Measurements from ENCODE around the gene IARS1.

Gene IARS1

DNA sequence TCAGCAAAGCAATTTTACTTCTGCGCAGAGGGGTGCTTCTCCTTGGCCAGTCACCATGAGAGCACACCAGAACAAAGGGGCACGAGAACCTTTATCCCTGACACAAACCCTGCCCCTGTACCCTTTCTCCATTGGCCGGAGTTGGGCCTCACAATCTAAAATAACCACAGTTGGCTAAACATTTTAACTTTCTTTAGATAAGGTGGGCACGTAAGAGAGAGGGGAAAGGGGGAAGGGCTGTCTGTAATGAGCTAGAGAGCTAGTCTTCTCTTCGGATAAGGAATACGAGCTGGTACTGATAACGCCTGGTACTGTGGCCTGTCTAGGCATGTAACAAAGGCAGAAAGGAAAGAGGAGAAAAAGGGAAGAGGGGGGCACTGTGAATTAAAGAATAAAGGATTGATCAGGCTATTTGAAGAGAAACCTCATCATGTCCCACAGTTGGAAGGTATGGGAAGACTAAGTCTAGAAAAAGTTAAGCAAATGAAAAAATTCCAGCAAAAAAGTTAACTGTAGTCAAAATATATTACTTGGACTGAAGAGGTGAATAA, 1.8 kb upstream of the IARS1 start:
- no peak for DNase-seq

DNA sequence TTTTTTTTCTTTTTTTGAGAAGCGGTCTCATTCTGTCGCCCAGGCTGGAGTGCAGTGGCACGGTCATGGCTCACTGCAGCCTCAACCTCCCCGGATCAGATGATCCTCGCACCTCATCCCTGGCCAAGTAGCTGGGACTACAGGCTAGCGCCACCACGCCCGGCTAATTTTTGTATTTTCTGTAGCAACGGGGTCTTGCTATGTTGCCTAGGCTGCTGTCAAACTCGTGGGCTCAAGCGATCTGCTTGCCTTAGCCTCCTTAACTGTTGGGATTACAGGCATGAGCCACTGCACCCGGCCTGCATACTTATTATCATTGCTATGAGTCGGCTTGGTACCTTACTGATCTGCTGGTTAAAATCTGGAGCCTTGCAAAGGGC, 790 bp upstream of the IARS1 start:
- DNase-seq, result peak; percentile 54

DNA sequence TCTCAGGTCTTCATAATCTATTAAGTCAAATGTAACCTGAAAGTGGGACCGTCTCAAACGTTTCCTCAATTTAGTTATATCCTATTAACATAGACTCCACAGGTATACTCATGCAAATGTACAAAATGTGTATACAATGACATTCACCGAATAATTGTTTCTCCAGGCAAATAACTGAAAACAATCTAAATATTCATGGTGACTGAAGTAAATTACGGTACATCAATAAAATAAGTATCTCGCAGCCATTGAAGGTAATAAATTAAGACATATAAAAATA, 482 bp downstream of the IARS1 start:
- no peak for DNase-seq

DNA sequence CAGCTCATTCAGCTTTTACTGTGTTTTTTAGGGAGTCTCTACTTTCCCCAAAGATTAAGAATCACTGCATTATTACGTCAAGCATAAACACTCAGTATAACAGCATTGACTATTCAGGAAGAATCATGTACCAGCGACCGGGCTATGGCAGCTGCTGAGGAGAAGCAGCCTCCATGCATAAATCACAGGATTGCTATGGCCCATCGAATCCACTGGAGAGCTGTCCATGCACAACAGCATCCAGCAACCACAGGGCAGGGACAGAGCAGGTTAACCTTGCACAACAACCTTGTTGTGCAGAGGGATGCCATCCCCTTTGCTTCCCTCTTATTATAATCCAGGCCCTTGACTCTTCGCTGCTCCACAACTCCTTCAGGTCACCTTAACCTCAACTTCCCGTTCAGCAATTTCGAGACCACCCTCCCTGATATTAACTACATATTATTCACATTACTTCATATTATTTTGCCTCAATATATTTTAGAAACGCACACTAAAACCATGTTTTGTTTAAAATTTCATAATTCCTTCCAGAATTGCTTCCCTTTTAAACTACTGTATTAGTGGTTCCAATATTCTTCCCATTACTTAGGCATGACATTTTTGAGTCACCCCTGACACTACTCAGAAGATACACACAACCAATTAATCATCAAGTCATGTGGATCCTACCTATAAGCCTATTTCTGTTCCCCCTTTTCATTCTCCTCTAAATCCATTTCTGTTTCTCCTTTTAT, 991 bp downstream of the IARS1 start:
- peak; percentile 30 for DNase-seq

DNA sequence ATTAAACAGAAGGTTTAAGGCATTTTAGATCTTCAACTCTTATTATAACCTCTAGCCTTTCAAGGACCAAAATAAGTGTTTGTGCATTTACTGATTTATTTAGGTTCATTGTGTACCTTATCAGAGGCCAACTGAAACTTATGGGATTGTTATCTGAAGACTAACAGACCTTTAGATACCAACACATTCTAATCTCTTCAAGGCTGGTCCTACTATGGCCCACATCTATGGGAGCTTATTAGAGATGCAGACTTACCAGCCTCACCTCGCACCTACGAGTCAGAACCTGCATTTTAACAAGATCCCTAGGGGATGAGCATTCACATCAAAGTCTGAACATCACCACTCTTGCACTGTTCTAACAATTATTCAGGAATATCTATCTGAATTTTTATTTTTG, 1.9 kb downstream of the IARS1 start:
- DNase-seq, result no peak

DNA sequence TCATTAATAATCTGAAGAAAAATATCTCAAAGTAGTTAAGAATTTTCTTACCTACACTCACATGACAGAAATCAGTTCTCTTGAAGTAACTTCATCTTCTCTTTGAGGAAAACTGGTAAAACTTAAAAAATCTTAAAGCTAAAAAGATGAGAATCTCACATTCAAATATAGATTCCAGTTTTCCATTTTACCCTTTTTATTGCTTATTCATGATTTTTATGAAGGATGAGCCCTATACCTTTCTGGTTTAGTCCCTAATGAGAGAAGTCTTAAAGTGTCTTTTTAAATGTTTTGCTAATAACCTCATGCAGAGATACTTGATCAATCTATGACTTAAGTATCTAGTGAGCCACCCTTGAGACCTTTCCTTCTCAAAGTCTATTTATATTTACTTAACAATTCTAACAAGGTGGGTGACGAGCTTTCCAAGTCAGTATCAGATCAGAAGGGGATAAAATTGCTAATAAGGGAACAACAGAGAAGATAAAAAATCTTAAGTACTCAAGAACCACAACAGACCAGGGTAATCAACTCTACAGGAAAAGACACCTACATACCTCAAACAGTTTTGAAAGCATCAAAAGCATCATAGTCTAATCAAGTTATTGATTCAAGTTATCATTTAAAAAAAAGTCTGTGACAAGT, 2.6 kb downstream of the IARS1 start:
- no peak for DNase-seq

DNA sequence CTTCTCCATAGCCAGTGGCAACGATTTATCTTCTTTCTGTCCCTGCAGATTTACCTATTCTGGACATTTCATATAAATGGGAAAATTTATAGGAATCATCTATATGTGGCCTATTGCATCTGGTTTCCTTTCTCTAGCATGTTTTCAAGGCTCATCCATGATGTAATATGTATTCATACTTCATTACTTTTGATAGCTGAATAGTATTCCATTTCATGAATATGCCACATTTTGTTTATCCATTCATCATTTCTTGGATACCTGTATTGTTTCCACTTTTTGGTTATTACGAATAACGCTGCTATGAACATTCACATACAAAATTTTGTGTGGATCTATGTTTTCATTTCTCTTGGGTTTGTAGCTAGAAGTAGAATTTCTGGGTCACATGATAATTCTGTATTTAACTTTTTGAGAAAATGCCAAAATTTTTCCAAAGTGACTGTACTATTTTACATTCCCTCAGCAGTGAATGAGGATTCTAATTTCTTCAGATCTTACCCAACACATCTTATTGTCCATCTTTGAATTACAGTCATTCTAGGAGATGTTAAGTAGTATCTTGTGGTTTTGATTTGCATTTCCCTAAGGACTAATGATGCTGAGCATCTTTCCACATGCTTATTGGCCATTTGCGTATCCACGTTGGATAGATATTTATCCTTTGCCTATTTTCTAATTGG, 3.6 kb downstream of the IARS1 start:
- no peak for DNase-seq

DNA sequence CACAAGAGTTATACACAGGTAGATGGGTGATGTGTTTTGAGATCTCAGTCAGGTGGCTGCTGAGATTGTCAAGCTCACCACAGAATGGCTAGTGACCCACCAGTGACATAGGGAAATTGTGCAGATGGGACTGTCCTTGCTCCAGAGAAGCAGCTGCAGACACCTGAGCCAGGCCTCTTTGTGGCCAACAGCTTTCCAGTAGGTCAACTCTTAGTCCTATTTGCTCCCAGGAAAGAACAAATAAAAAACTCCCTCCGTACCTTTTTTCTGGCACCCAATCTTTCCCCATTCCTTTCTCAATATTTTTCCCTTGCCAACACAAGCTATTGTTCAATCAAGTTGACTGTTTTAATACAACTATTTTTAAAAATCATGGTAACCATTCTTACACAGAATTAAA, 14.2 kb downstream of the IARS1 start:
- DNase-seq, result no peak

DNA sequence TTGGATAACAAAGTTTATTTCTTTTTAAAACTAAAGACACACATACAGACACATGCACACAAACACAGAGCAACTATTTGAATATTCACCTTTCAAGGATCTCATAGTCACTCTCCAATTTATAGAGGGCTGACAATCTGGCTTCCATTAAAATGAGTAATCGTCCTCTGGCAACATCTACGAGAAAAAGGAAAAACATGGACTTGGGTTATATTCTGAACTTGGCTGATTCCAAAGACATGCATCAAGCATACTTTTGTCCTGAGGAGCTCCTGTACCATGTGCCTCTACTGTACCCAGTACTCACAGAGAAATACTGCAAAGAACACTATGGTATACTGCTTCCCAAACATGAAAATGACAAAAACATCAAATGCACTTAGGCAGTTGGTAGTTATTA, 15.4 kb downstream of the IARS1 start:
- no peak for DNase-seq

DNA sequence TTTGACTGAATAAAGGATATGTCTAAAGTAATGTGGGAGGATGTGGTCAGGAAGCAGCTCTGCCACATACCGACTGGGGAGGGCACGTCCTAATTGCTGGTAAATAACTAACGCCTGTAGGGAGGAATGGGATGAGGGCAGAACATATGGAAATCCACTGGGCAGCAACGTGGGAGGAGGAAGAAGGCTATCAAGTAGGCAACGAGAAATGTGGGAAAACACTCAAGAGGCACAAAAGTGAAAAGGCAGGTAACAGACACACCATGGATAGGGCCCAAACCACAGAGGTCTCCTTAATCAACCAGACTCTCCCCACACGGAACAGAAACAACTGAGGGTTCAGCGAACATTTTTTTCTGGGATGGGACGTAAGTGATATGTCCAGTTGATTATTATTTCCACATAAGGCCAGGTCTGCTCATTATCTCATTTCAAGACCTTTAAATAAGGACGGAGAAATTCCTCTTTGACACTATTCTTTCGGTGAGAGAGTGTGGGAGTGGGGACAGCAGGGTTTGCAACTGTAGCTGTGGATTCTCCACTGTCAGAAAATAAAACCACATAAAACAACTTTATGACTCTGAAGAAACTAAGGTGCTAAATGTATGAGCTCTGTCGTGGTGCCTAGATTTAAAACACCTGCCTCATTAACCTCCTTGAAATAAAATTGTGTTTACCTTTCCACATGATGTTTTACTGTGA, 17.0 kb downstream of the IARS1 start:
- no peak for DNase-seq

DNA sequence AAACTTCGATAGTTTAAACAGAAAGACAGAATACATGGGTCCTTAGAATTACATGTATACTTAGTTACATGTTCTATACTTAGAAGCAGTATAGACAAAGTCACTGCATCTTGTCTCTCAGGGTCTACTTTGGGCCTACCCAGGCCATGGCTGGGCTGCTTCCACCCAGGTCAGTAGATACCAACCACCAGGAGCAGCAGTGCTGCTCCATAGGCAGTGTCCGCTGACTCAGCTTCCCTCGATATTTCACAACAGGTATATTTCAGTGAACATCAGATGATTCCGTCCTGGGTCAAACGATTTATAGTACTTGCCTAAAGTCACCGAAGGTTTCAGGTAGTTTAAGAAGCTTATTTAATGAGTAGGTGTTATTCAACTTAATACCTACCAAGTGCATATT, 18.0 kb downstream of the IARS1 start:
- DNase-seq, result no peak

DNA sequence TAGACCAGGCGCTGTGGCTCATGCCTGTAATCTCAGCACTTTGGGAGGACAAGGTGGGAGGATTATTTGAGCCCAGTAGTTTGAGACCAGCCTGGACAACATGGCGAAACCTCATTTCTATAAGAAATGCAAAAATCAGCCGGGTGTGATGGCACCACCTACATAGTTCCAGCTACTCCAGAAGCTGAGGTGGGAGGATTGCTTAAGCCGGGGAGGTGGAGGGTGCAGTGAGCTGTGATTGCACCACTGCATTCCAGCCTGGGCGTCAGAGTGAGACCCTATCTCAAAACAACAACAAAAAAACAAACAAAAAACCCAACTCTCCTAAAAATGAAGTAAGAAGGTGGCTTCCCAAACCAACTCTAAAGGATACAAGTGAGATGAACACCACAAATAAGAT, 23.0 kb downstream of the IARS1 start:
- no peak for DNase-seq

DNA sequence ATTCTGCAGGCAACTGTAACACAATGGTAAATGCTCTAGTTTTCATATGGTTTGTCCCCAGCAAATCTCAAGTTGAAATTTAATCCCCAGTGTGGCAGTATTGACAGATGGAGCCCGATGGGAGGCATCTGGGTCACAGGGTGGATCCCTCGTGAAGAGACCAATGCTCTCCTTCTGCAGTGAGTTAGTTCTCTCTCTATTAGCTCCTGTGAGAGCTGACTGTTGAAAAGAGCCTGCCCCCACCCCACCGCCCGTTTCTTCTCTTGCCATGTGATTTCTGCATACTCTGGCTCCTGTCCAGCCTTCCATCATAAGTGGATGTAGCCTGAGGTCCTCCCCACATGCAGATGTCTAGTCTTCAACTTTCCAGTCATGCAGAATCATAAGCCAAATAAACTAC, 27.0 kb downstream of the IARS1 start:
- DNase-seq, result no peak

DNA sequence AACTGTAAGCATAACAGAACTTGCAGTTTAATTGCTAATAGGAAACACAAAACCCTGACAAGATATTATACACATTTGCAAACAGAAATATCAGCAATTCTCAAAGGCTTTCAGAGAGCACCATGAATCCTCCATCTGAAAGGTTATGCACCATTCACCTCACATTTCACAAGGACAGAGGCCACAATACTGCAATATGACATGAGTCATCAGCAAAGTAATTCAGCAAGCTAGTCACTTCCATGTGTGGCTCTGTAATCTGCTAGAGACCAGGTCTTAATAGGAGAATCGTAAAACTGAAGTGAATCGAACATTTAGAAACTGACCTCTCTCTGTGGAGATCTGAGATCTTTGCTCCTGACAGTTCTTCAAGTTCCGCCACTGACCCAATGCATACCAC, 28.3 kb downstream of the IARS1 start:
- DNase-seq, result no peak

DNA sequence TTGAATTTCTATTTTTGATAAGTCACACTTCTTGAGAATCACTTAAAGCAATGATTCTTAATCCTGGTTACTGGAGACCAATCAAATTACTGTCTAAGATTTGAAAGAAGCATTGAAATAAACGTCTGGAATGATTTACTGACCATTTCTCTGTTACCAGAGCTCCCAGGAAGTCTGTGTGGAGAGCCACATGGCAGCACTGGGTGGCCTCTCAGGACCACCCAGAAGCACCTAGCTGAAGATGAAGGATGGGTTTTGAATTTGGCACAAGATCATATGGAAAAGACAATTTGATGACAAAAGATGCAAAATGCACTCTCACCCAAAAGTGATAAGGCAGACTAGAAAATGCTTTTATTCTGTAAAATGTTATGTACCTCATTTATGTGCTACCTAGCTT, 30.4 kb downstream of the IARS1 start:
- no peak for DNase-seq

DNA sequence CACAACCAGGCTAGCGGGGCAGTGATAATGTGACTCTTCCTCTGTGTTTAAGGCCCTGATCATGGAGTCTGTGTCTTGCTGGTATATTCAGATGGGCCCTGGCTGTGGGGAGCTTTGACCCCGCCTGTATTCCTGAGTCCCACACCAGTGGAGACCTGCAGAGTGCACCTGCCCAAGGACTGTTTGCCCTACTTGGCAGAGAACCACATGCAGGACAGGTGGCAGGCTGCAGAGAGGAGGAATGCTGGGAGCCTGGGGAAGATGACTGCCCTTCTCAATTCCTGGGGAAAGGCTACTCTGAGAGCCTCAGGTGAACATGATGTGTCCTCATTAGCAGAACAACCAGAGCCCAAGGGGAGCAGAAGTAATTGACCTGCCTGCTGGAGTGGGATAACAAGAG, 36.2 kb downstream of the IARS1 start:
- DNase-seq, result peak; percentile 50

DNA sequence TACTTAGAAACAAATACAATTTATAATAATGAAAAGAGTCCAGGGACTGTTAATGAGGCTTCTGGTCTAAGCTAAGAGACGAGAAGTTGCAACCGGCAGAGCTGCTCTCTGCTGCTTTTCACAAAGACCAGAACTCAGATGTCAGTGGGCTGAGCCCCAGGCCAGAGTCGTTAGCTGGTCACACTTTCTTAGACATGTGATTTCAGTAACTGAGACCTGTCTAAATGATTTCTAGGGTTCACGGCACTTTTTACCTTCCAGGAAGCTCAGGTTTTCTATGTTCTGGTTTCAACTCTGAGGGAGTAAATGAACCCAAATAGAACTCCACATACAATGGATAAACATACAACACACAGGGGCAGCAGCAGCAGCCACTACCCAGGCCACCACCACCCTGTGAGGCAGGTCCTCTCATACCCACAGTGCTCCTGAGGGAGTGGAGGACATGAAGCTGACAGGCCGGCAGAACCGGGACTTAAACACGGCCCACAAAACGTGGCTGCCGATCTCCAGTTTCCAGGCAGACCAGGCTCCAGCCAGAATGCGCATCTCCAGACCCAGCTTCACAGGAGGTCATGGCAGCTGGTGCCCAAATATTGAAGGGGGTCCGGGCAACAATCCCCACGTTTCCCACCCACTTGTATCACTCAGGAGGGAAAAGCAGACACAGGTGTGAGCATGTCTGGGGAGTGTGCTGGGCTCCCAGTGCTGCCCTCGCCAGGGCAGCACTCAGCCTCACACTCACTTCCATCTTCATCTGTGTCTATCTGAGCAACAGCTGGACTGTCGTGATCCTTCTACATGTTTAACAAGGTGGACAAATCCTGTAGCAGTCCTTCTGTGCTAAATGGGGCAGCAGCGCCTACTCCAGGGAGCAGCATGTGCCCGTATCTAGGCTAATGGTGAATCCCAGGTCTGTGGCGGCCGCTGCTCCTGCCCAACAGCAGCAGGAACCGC, 38.8 kb downstream of the IARS1 start:
- no peak for DNase-seq

DNA sequence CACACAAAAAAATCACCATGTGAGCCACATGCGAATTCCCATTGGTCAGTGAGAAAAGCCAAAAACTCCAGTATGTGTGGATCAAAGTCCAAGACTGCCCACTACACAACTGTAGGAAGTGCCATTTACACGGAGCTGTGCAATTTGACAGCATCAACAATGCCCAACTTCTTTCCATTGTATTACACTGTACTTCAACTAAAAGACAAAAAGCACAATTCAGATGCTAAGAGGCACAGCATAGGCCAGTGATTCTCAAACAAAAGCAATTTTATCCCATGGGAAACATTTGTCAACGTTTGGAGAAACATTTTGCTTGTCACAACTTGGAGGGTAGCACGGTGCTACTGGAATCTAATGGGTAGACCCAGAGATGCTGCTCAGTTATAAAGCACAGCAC, 39.8 kb downstream of the IARS1 start:
- DNase-seq, result no peak

DNA sequence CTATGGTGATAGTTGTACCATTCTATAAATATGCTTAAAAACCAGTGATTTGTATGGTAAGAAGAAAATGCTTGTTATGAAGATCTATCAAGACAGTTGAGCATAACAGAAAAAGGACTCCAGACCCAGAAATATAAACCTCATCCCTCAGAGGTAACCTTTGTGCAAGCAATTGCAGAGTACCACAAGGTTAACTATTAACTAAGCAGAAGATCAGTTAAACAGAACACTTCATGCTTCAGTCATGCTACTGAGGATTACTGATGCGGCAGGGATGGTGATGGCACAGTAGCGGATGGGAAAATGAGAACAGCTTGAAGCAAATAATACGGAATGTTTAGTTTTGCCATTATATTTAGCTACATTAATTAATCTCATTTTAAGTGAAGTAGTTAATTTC, 45.5 kb downstream of the IARS1 start:
- DNase-seq, result peak; percentile 75

DNA sequence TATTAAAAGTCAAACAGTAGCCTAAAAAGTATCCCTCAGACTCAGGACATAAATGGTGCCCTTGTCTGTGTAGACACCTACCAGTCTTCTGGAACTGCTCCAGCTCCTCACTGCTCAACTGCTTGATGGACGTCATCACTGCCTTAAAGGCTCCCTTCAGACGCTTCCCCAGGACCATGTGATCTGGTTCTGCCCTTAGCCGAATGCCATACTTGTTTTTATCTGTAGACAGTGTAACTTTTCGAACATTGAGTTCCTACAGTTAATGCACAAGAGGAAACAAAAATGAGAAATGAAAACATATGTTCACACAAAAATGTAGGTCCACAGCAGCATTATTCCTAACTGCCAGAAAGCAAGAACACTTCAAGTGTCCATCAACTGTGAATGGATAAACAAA, 46.2 kb downstream of the IARS1 start:
- no peak for DNase-seq

DNA sequence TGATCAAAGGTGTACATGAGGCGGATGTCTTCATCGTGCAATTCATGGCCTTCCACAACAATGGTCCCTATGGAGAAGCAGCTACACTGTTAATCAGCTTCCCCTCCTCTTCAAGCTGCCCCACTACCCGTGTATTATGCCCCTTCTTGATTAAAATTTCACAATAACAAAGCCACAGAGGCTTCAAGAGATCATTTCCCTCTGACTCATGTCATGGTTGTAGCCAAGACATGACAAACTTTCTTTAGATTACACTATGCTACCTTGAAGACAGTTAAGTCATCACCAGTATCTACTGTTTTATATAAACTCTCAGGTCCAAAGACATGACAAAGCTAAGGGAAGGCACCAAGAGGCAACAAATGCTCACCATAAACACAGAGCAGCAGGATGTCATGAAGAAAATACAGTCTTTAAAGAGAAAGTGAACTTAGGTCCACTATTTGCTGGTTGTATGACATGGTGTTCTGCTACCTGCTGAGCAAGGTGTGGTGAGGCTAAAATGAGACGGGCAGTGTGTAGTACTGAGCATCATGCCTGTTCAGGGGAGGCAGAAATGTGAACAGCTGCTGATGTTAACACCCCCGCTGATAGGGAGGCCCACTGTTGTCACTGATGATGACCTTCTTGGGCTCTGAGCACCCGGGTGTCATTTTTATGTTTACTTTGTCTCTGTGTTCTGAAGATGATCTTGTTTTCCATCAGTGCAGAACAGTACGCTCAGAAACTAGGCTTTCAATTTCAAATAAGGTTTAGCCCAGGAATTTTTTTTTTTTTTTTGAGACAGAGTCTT, 48.3 kb downstream of the IARS1 start:
- DNase-seq, result no peak

Data from DMS53 (cell line).